ENCODE results near the gene LRRC8E.

- TF ChIP-seq EZH2 (IDR thresholded peaks at IDR 0.05) (no peak), POLR2AphosphoS5 (IDR thresholded peaks at IDR 0.05; ENCODE audit: borderline replicate concordance, low read depth, low read length) (no peak)
These were observed 23.6 kb upstream of the LRRC8E start for GRCh38 chr19:7864690-7865074.
